ENCODE results near the gene ESRRB. TPM values are rescaled to one million over a fixed set of nuclear protein-coding genes. Genes with fewer than 3 reads are reported as not detected.
A peak's percentile ranks its signal among the peaks of the same experiment; 100 is the strongest.

ESRRB gene
- total RNA-seq, 3 donors from 2014 or later: 0.11 TPM; not detected in 2

- Mint-ChIP-seq H3K4me1 (ENCODE audit: low read depth) (peaks cover 3% of the 10 kb centered on the region), H3K4me3 (no peak overlapping the region), H3K9me3 (no peaks in the 10 kb centered on the region), H3K27me3 (ENCODE audit: low read depth) (peaks cover 67% of the 10 kb centered on the region), H3K36me3 (ENCODE audit: insufficient read depth) (no peaks in the 10 kb centered on the region)
- ATAC-seq: no peak
- DNase-seq: no peak
Observed at GRCh38 chr14:76377735-76378074, 1.8 kb downstream of the ESRRB start.

GRCh38 chr14:76380991-76381390, 5.1 kb downstream of the ESRRB start:
- Mint-ChIP-seq H3K4me1 (ENCODE audit: low read depth) (peaks cover 3% of the 10 kb centered on the region), H3K9me3 (no peaks in the 10 kb centered on the region), H3K4me3 (no peak overlapping the region), H3K27me3 (ENCODE audit: low read depth) (peaks cover 77% of the 10 kb centered on the region), H3K36me3 (ENCODE audit: insufficient read depth) (no peaks in the 10 kb centered on the region)
- no peak for DNase-seq
- ATAC-seq: no peak

GRCh38 chr14:76381817-76382494, 6.0 kb downstream of the ESRRB start:
- H3K36me3 Mint-ChIP-seq (ENCODE audit: insufficient read depth): no peaks in the 10 kb centered on the region
- no peaks in the 10 kb centered on the region for H3K9me3 Mint-ChIP-seq
- H3K4me3 Mint-ChIP-seq: no peak overlapping the region
- no peak for ATAC-seq
- peaks cover 3% of the 10 kb centered on the region for H3K4me1 Mint-ChIP-seq (ENCODE audit: low read depth)
- H3K27me3 Mint-ChIP-seq (ENCODE audit: low read depth): peaks cover 72% of the 10 kb centered on the region
- no peak for DNase-seq

- ATAC-seq: no peak
- no peak for DNase-seq
- H3K4me1 Mint-ChIP-seq (ENCODE audit: low read depth): peaks cover 1% of the 10 kb centered on the region
- no peaks in the 10 kb centered on the region for H3K36me3 Mint-ChIP-seq (ENCODE audit: insufficient read depth)
- no peak overlapping the region for H3K4me3 Mint-ChIP-seq
- H3K9me3 Mint-ChIP-seq: no peaks in the 10 kb centered on the region
- peaks cover 76% of the 10 kb centered on the region for H3K27me3 Mint-ChIP-seq (ENCODE audit: low read depth)
Observed at GRCh38 chr14:76382495-76382832, 6.5 kb downstream of the ESRRB start.

GRCh38 chr14:76385435-76385834, 9.5 kb downstream of the ESRRB start:
- no peaks in the 10 kb centered on the region for H3K4me1 Mint-ChIP-seq (ENCODE audit: low read depth)
- peaks cover 71% of the 10 kb centered on the region for H3K27me3 Mint-ChIP-seq (ENCODE audit: low read depth)
- DNase-seq (no peak), ATAC-seq (no peak)
- no peak overlapping the region for H3K4me3 Mint-ChIP-seq
- no peaks in the 10 kb centered on the region for H3K9me3 Mint-ChIP-seq
- no peaks in the 10 kb centered on the region for H3K36me3 Mint-ChIP-seq (ENCODE audit: insufficient read depth)

- H3K4me3 Mint-ChIP-seq: no peak overlapping the region
- H3K4me1 Mint-ChIP-seq (ENCODE audit: low read depth): no peaks in the 10 kb centered on the region
- peak; percentile 72 to 87 for ATAC-seq
- H3K36me3 Mint-ChIP-seq (ENCODE audit: insufficient read depth): no peaks in the 10 kb centered on the region
- H3K9me3 Mint-ChIP-seq: no peaks in the 10 kb centered on the region
- DNase-seq: peak; percentile 45
- H3K27me3 Mint-ChIP-seq (ENCODE audit: low read depth): peaks cover 55% of the 10 kb centered on the region
Observed at GRCh38 chr14:76386944-76387782, 11.2 kb downstream of the ESRRB start.

GRCh38 chr14:76389841-76390240, 13.9 kb downstream of the ESRRB start:
- no peaks in the 10 kb centered on the region for H3K4me1 Mint-ChIP-seq (ENCODE audit: low read depth)
- ATAC-seq: no peak
- H3K9me3 Mint-ChIP-seq: no peaks in the 10 kb centered on the region
- no peak overlapping the region for H3K4me3 Mint-ChIP-seq
- no peak for DNase-seq
- H3K27me3 Mint-ChIP-seq (ENCODE audit: low read depth): peaks cover 36% of the 10 kb centered on the region
- H3K36me3 Mint-ChIP-seq (ENCODE audit: insufficient read depth): no peaks in the 10 kb centered on the region

GRCh38 chr14:76390621-76391020, 14.7 kb downstream of the ESRRB start:
- Mint-ChIP-seq H3K36me3 (ENCODE audit: insufficient read depth) (no peaks in the 10 kb centered on the region), H3K9me3 (no peaks in the 10 kb centered on the region), H3K27me3 (ENCODE audit: low read depth) (peaks cover 33% of the 10 kb centered on the region), H3K4me3 (no peak overlapping the region), H3K4me1 (ENCODE audit: low read depth) (no peaks in the 10 kb centered on the region)
- ATAC-seq: no peak
- DNase-seq: no peak

- ATAC-seq (no peak), DNase-seq (no peak)
- H3K4me1 Mint-ChIP-seq (ENCODE audit: low read depth): no peaks in the 10 kb centered on the region
- peaks cover 25% of the 10 kb centered on the region for H3K27me3 Mint-ChIP-seq (ENCODE audit: low read depth)
- H3K4me3 Mint-ChIP-seq: no peak overlapping the region
- no peaks in the 10 kb centered on the region for H3K36me3 Mint-ChIP-seq (ENCODE audit: insufficient read depth)
- H3K9me3 Mint-ChIP-seq: no peaks in the 10 kb centered on the region
Observed at GRCh38 chr14:76391981-76392690, 16.2 kb downstream of the ESRRB start.

GRCh38 chr14:76394569-76394968, 18.6 kb downstream of the ESRRB start:
- Mint-ChIP-seq H3K4me3 (no peak overlapping the region), H3K27me3 (ENCODE audit: low read depth) (peaks cover 5% of the 10 kb centered on the region), H3K9me3 (no peaks in the 10 kb centered on the region), H3K4me1 (ENCODE audit: low read depth) (no peaks in the 10 kb centered on the region), H3K36me3 (ENCODE audit: insufficient read depth) (no peaks in the 10 kb centered on the region)
- no peak for DNase-seq
- no peak for ATAC-seq

GRCh38 chr14:76395161-76395560, 19.2 kb downstream of the ESRRB start:
- DNase-seq (no peak), ATAC-seq (no peak)
- H3K36me3 Mint-ChIP-seq (ENCODE audit: insufficient read depth): no peaks in the 10 kb centered on the region
- no peak overlapping the region for H3K4me3 Mint-ChIP-seq
- no peaks in the 10 kb centered on the region for H3K9me3 Mint-ChIP-seq
- H3K27me3 Mint-ChIP-seq (ENCODE audit: low read depth): no peaks in the 10 kb centered on the region
- H3K4me1 Mint-ChIP-seq (ENCODE audit: low read depth): no peaks in the 10 kb centered on the region

- Mint-ChIP-seq H3K4me3 (no peak overlapping the region), H3K9me3 (no peaks in the 10 kb centered on the region), H3K27me3 (ENCODE audit: low read depth) (no peaks in the 10 kb centered on the region), H3K36me3 (ENCODE audit: insufficient read depth) (no peaks in the 10 kb centered on the region), H3K4me1 (ENCODE audit: low read depth) (no peaks in the 10 kb centered on the region)
- DNase-seq (no peak), ATAC-seq (no peak)
Observed at GRCh38 chr14:76396714-76397187, 20.8 kb downstream of the ESRRB start.

- DNase-seq: no peak
- Mint-ChIP-seq H3K9me3 (no peaks in the 10 kb centered on the region), H3K36me3 (ENCODE audit: insufficient read depth) (no peaks in the 10 kb centered on the region), H3K4me1 (ENCODE audit: low read depth) (no peaks in the 10 kb centered on the region), H3K4me3 (no peak overlapping the region), H3K27me3 (ENCODE audit: low read depth) (peaks cover 12% of the 10 kb centered on the region)
- no peak for ATAC-seq
Observed at GRCh38 chr14:76405627-76406026, 29.7 kb downstream of the ESRRB start.

- H3K4me3 Mint-ChIP-seq: no peak overlapping the region
- H3K36me3 Mint-ChIP-seq (ENCODE audit: insufficient read depth): no peaks in the 10 kb centered on the region
- H3K9me3 Mint-ChIP-seq: no peaks in the 10 kb centered on the region
- no peak for DNase-seq
- no peaks in the 10 kb centered on the region for H3K4me1 Mint-ChIP-seq (ENCODE audit: low read depth)
- peaks cover 23% of the 10 kb centered on the region for H3K27me3 Mint-ChIP-seq (ENCODE audit: low read depth)
- no peak for ATAC-seq
Observed at GRCh38 chr14:76407449-76408150, 31.7 kb downstream of the ESRRB start.

Measured in activated T-cell treated with anti-CD3 and anti-CD28 coated beads, Interleukin-2, amount 50 U/mL, for 4 hours (primary cell).